K562 (cell line): ENCODE data around the gene DDX41. TPM values are rescaled to one million over a fixed set of nuclear protein-coding genes. Genes with fewer than 3 reads are reported as not detected.

Experiments
- ATAC-seq: fragments of 200-7000 bp; cut with Tn5 transposase; 3 replicates; pipeline ENCODE4 v1.9.1; 2020; ENCODE audit warnings: moderate library complexity
- BruUV-seq: library from RNA; stranded (reverse); fragments of 400-500 nt; replicated peaks from 2 replicates; lab custom pipeline; 2021; lab: Mats Ljungman, UMichigan
- CTCF ChIA-PET: fragments of 300-600 bp; formaldehyde crosslinking; extraction: SDS; loops from one replicate; lab custom pipeline; 2021; ENCODE audit warnings: low intra/inter-chr PET ratio; lab: Yijun Ruan, JAX
- POLR2A ChIA-PET: fragments of 300-600, 350-650 bp; sonication (Branson Sonifier 250); formaldehyde crosslinking; extraction: SDS; loops from one replicate; lab custom pipeline; 2021; ENCODE audit warnings: antibody characterized with exemption, inconsistent platforms; lab: Yijun Ruan, JAX
- DNase-seq, 4 experiments: peaks; one replicate each; pipeline versions ENCODE4 v3.0.0 to v3.0.0-alpha.2; 2011 to 2018; ENCODE audit warnings: low spot score in 3 of 4, mixed read lengths in 3 of 4; ENCODE audit errors: extremely low read depth in 1 of 4
- FAIRE-seq: peaks from 2 replicates; lab custom pipeline; 2011; peaks lifted over from hg19 to GRCh38; lab: Jason Lieb, UNC
- H2AFZ ChIP-seq: 2 replicates; pipeline ENCODE4 v1.6.0; 2011; ENCODE audit warnings: low read depth, low read length, control low read depth, inconsistent platforms
- H3K27ac ChIP-seq: fragments of 200-600 bp; 3 replicates; pipeline ENCODE4 v1.8.0; 2011; ENCODE audit warnings: low read depth, mild to moderate bottlenecking, control low read depth, inconsistent platforms, low read length, moderate library complexity, mixed read lengths; ENCODE audit errors: extremely low read depth
- H3K27me3 ChIP-seq, 2 experiments: fragments of 300-600 bp in 1 of 2; 2 replicates in 1 of 2; 3 replicates in 1 of 2; pipeline versions ENCODE4 v1.6.0 to v1.8.0; 2011; ENCODE audit warnings: inconsistent platforms in 2 of 2, low read length in 2 of 2, mild to moderate bottlenecking in 1 of 2, mixed read lengths in 1 of 2, moderate library complexity in 1 of 2; ENCODE audit not compliant: control insufficient read depth in 2 of 2, insufficient read depth in 2 of 2
- H3K36me3 ChIP-seq: fragments of 300-600 bp; 3 replicates; pipeline ENCODE4 v1.8.0; 2011; ENCODE audit warnings: mild to moderate bottlenecking, low read length, inconsistent platforms; ENCODE audit not compliant: control insufficient read depth, insufficient read depth
- H3K4me1 ChIP-seq, 2 experiments: fragments of 200-600 bp in 1 of 2; replicated peaks in 1 of 2; 2 replicates in 1 of 2; 3 replicates in 1 of 2; pipeline versions ENCODE4 v1.5.1 to v1.8.0; 2011; ENCODE audit warnings: inconsistent platforms in 2 of 2, low read length in 2 of 2, mild to moderate bottlenecking in 1 of 2, mixed read lengths in 1 of 2, moderate library complexity in 1 of 2; ENCODE audit not compliant: control insufficient read depth in 2 of 2, insufficient read depth in 2 of 2
- H3K4me2 ChIP-seq: 2 replicates; pipeline ENCODE4 v1.6.1; 2011; ENCODE audit warnings: low read length, control low read depth, inconsistent platforms, mixed read lengths; ENCODE audit not compliant: insufficient read depth
- H3K4me3 ChIP-seq: fragments of 200-600 bp; sonication (generic), shearing (Covaris generic); 2 replicates; pipeline ENCODE4 v1.5.1; 2016; ENCODE audit warnings: control low read depth, inconsistent platforms
- H3K79me2 ChIP-seq: fragments of 200-600 bp; 3 replicates; pipeline ENCODE4 v1.8.0; 2011; ENCODE audit warnings: low read length, inconsistent platforms; ENCODE audit not compliant: control insufficient read depth, insufficient read depth
- H3K9ac ChIP-seq, 2 experiments: 2 replicates each; pipeline versions ENCODE4 v1.6.0 to v1.6.1; 2011; ENCODE audit warnings: low read depth in 2 of 2, low read length in 2 of 2, control low read depth in 1 of 2, inconsistent platforms in 1 of 2, mild to moderate bottlenecking in 1 of 2, mixed read lengths in 1 of 2; ENCODE audit not compliant: insufficient read depth in 1 of 2
- H3K9me1 ChIP-seq: one replicate; pipeline ENCODE4 v1.6.0; 2011; ENCODE audit warnings: inconsistent platforms, mild to moderate bottlenecking, low read length, moderate library complexity; ENCODE audit not compliant: control insufficient read depth, insufficient read depth
- H3K9me3 ChIP-seq: replicated peaks from 2 replicates; pipeline ENCODE4 v1.5.1; 2011; ENCODE audit warnings: low read depth, low read length, inconsistent platforms; ENCODE audit not compliant: control insufficient read depth, insufficient read depth
- H4K20me1 ChIP-seq: replicated peaks from 2 replicates; pipeline ENCODE4 v1.6.1; 2011; ENCODE audit warnings: low read length, inconsistent platforms, mixed read lengths; ENCODE audit not compliant: control insufficient read depth, insufficient read depth
- BMI1 ChIP-seq: fragments of 150-350 bp; IDR thresholded peaks from 2 replicates; pipeline ENCODE4 v1.6.1; 2014; ENCODE audit warnings: low read length
- DLX4 ChIP-seq: fragments of 250-450 bp; sonication (Bioruptor Pico); IDR thresholded peaks from 2 replicates; pipeline ENCODE4 v1.6.1; 2021; ENCODE audit warnings: mild to moderate bottlenecking
- EHMT2 ChIP-seq: fragments of 450-650 bp; IDR thresholded peaks from 2 replicates; pipeline ENCODE4 v1.6.1; 2018; ENCODE audit warnings: antibody characterized with exemption
- IRF2 ChIP-seq: sonication (generic); formaldehyde crosslinking; IDR thresholded peaks from 2 replicates; pipeline ENCODE4 v1.8.1; 2022; ENCODE audit warnings: mild to moderate bottlenecking, missing genetic modification reagents
- NCOA2 ChIP-seq, 2 experiments: fragments of 450-650 bp; IDR thresholded peaks; 2 replicates each; pipeline ENCODE4 v1.6.1; 2018; ENCODE audit warnings: mild to moderate bottlenecking in 2 of 2, moderate library complexity in 1 of 2; ENCODE audit not compliant: partially characterized antibody in 2 of 2
- RREB1 ChIP-seq: fragments of 250-450 bp; sonication (Bioruptor Pico); IDR thresholded peaks from 2 replicates; pipeline ENCODE4 v1.4.0; 2020
- SAP30 ChIP-seq: fragments of 200-600 bp; sonication (generic); IDR thresholded peaks from 2 replicates; pipeline ENCODE4 v1.6.1; 2012; ENCODE audit warnings: borderline replicate concordance, low read depth, mild to moderate bottlenecking, moderate library complexity, low read length, control low read depth, inconsistent platforms; ENCODE audit not compliant: insufficient read depth, poor library complexity, severe bottlenecking
- TAL1 ChIP-seq: fragments of 450-650 bp; IDR thresholded peaks from 2 replicates; pipeline ENCODE4 v1.6.1; 2016; ENCODE audit warnings: mild to moderate bottlenecking
- ZNF146 ChIP-seq: IDR thresholded peaks from one replicate; pipeline ENCODE4 v1.6.1; 2018; ENCODE audit warnings: missing compliant biosample characterization; ENCODE audit not compliant: unreplicated experiment
- ZNF232 ChIP-seq: sonication (generic); formaldehyde crosslinking; IDR thresholded peaks from 2 replicates; pipeline ENCODE4 v1.8.0; 2022; ENCODE audit warnings: mild to moderate bottlenecking, missing genetic modification reagents
- ZNF780A ChIP-seq: fragments of 250-450 bp; sonication (Bioruptor Pico); IDR thresholded peaks from 2 replicates; pipeline ENCODE4 v1.5.0; 2021; ENCODE audit warnings: mild to moderate bottlenecking
- ZNF79 ChIP-seq: fragments of 250-450 bp; sonication (Bioruptor Pico); IDR thresholded peaks from 2 replicates; pipeline ENCODE4 v1.4.0; 2020; ENCODE audit warnings: low read depth, mild to moderate bottlenecking, moderate library complexity
- WGBS: fragments of 100-300 bp; shearing (Covaris generic); methylation state at CpG from one replicate; pipeline ENCODE4 v1.1.6; 2016; ENCODE audit warnings: low coverage, mixed read lengths; ENCODE audit not compliant: insufficient coverage; ENCODE audit errors: missing lambda C conversion rate; 5-methylcytosine and 5-hydroxymethylcytosine counted together
- in situ Hi-C: fragments of 300-500 bp; cut with MboI; formaldehyde crosslinking; loops from 4 replicates; pipeline ENCODE4 v1.15.0; 2018; ENCODE audit warnings: inconsistent platforms, mixed read lengths
- intact Hi-C: fragments of 100-400 bp; cut with micrococcal nuclease; formaldehyde crosslinking; loops from 2 replicates; pipeline ENCODE4 v1.14.2; 2022
- polyA plus RNA-seq, 8 experiments: library from polyadenylated mRNA; depleted of rRNA in 4 of 8; stranded (reverse) in 5 of 8; unstranded in 3 of 8; fragments of >200 nt; fragmentation: Nextera tagmentation in 2 of 8; fragmentation: Illumina TruSeq in 1 of 8; extraction: Ambion mirVana in 2 of 8; extraction: Trizol in 1 of 8; gene quantifications; 2 replicates each; pipeline versions ENCODE4 v1.2.1 to v1.2.3, GENCODE V29; 2011 to 2014; ENCODE audit warnings: inconsistent platforms in 1 of 8, missing spikeins in 1 of 8
- total RNA-seq, 7 experiments: library from RNA; depleted of rRNA in 6 of 7; stranded (reverse); fragments of >200 nt in 6 of 7; fragmentation: Illumina TruSeq in 2 of 7; extraction: Trizol in 2 of 7; gene quantifications; 2 replicates each; pipeline versions ENCODE4 v1.2.1 to v1.2.3, GENCODE V29; 2011 to 2021; ENCODE audit warnings: low replicate concordance in 1 of 7
- TF ChIP-seq, protein P1 (sequence below): sonication (generic); formaldehyde crosslinking; IDR thresholded peaks from 2 replicates; pipeline ENCODE4 v1.8.0; 2022; ENCODE audit warnings: missing genetic modification reagents, mild to moderate bottlenecking, moderate library complexity, borderline replicate concordance

The DDX41 gene
- total and polyA plus RNA-seq, 9 of the 15 experiments (the other 6 are each of a cell fraction or from before 2014, with no cell fraction given) = 38.2 to 284 (median 116) TPM

- H4K20me1 ChIP-seq = peaks cover 3% of the 10 kb centered on the region; the same call in 1 of the 2 replicates
- in situ Hi-C loops = no loop called here
- H3K4me3 ChIP-seq = no peak overlapping the region
- no peak for ATAC-seq
- H3K9me1 ChIP-seq = no peaks in the 10 kb centered on the region
- WGBS = 89% methylated on average over 12 of the region's 15 CpGs
- H2AFZ ChIP-seq = no peak overlapping the region
- H3K9me3 ChIP-seq = no peaks in the 10 kb centered on the region
- peaks cover 84% of the 10 kb centered on the region; the same call in 2 of the 3 replicates for H3K36me3 ChIP-seq
- intact Hi-C loops = no loop called here
- H3K27ac ChIP-seq = no peak overlapping the region
- peaks cover 27% of the 10 kb centered on the region for H3K79me2 ChIP-seq
- ChIA-PET CTCF (interaction anchor here (1.1 to 2.2 kb wide), 2 partner anchors 10 to 34 kb away, joined by 4 to 19 read pairs; no protein-coding TSS in a partner anchor), POLR2A (interaction anchor here (0.7 to 3.4 kb wide), 4 partner anchors 12 to 76 kb away, joined by 3 to 30 read pairs (median 5); partner anchors contain the start of gene DBN1)
- H3K9ac ChIP-seq = peak overlapping the region in 1 of 2 experiments; percentile 58; a peak in 2 of 4 replicates
- peaks cover 29 to 69% of the 10 kb centered on the region in 2 experiments for H3K4me1 ChIP-seq
- FAIRE-seq = no peak
- H3K4me2 ChIP-seq = no peak overlapping the region
- H3K27me3 ChIP-seq = no peaks in the 10 kb centered on the region
- BruUV-seq = no TSS peak
- DNase-seq = no peak
- TF ChIP-seq EHMT2 (no peak), SAP30 (no peak), BMI1 (no peak), IRF2 (CRISPR knock-in tag) (no peak), TAL1 (no peak), DLX4 (no peak), RREB1 (CRISPR knock-in tag) (no peak), ZNF232 (CRISPR knock-in tag) (no peak), ZNF146 (CRISPR knock-in tag) (no peak), ZNF79 (CRISPR knock-in tag) (no peak), ZNF780A (CRISPR knock-in tag) (no peak), NCOA2 (IDR thresholded peaks at IDR 0.05; ENCODE audit: partially characterized antibody in 2 of 2) (no peak)
- TF ChIP-seq, protein P1, sequence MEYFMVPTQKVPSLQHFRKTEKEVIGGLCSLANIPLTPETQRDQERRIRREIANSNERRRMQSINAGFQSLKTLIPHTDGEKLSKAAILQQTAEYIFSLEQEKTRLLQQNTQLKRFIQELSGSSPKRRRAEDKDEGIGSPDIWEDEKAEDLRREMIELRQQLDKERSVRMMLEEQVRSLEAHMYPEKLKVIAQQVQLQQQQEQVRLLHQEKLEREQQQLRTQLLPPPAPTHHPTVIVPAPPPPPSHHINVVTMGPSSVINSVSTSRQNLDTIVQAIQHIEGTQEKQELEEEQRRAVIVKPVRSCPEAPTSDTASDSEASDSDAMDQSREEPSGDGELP = no peak
These were observed 26.3 kb downstream of the DDX41 start for GRCh38 chr5:177490311-177490991.
